ENCODE data around the gene KIF3B. TPM values are rescaled to one million over a fixed set of nuclear protein-coding genes. Genes with fewer than 3 reads are reported as not detected.
"Not testable (repeated sequence)": the region's sequence is repeated elsewhere in the genome, so short reads cannot be mapped to it uniquely, and the experiment has no call there.

KIF3B gene
- total and polyA plus RNA-seq, 10 of the 15 experiments (the other 5 are each of a cell fraction or from before 2014, with no cell fraction given), result 7.4 to 37.3 (median 25.9) TPM

DNA sequence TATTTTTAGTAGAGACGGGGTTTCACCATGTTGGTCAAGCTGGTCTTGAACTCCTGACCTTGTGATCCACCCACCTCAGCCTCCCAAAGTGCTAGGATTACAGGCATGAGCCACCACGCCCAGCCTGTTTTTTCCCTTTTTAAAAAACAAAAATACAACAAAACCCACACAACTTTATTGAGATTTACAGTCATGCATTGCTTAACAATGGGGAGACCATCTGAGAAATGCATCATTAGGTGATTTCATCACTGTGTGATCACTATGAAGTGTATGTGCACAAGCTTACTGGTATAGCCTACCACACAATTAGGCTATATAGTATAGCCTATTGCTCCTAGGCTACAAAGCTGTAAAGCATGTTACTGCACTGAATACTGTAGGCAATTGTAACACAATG lies 63.6 kb downstream of the KIF3B start:
- CTCF ChIA-PET, result interaction anchor here (0.9 kb wide), 1 partner anchor 124 kb away, joined by 4 read pairs; no protein-coding TSS in a partner anchor
- H2AFZ ChIP-seq (ENCODE audit: control insufficient read depth, low read depth, low read length); H3K27me3 ChIP-seq (replicated peaks in 1 of 2; ENCODE audit: control insufficient read depth in 2 of 2, insufficient read depth in 2 of 2, low read length in 1 of 2); H3K4me3 ChIP-seq; H3K27ac ChIP-seq (ENCODE audit: control insufficient read depth, insufficient read depth); FAIRE-seq; H3K4me2 ChIP-seq (ENCODE audit: control insufficient read depth, insufficient read depth); ATAC-seq; H3K9ac ChIP-seq (ENCODE audit: control insufficient read depth, insufficient read depth, low read length); H3K79me2 ChIP-seq (ENCODE audit: control insufficient read depth, insufficient read depth, low read length); POLR2A ChIA-PET; H3K36me3 ChIP-seq (ENCODE audit: control insufficient read depth in 2 of 2, insufficient read depth in 2 of 2, low read length in 1 of 2); SMC1A ChIA-PET (ENCODE audit: uncharacterized antibody, unreplicated experiment); H4K20me1 ChIP-seq (ENCODE audit: control insufficient read depth, insufficient read depth); BruUV-seq (replicated peaks); in situ Hi-C loops (cut with MboI); H3K9me3 ChIP-seq (replicated peaks; ENCODE audit: control insufficient read depth, insufficient read depth, low read length); DNase-seq (ENCODE audit: low read depth, low spot score); intact Hi-C loops (cut with micrococcal nuclease; ENCODE audit: unreplicated experiment); RAD21 ChIA-PET (ENCODE audit: unreplicated experiment); H3K4me1 ChIP-seq (ENCODE audit: control insufficient read depth, insufficient read depth, low read length): not testable (repeated sequence)
- 33% methylated on average over 2 of the region's 2 CpGs for WGBS (ENCODE audit: insufficient coverage, insufficient replicate concordance, low lambda C conversion rate, missing lambda C conversion rate)
- 0 out of 2 replicates have a peak, but pooled peaks have one; percentile 30 for TF ChIP-seq NR2F1 (conservative IDR thresholded peaks at IDR 0.05)
- TF ChIP-seq, protein P1, sequence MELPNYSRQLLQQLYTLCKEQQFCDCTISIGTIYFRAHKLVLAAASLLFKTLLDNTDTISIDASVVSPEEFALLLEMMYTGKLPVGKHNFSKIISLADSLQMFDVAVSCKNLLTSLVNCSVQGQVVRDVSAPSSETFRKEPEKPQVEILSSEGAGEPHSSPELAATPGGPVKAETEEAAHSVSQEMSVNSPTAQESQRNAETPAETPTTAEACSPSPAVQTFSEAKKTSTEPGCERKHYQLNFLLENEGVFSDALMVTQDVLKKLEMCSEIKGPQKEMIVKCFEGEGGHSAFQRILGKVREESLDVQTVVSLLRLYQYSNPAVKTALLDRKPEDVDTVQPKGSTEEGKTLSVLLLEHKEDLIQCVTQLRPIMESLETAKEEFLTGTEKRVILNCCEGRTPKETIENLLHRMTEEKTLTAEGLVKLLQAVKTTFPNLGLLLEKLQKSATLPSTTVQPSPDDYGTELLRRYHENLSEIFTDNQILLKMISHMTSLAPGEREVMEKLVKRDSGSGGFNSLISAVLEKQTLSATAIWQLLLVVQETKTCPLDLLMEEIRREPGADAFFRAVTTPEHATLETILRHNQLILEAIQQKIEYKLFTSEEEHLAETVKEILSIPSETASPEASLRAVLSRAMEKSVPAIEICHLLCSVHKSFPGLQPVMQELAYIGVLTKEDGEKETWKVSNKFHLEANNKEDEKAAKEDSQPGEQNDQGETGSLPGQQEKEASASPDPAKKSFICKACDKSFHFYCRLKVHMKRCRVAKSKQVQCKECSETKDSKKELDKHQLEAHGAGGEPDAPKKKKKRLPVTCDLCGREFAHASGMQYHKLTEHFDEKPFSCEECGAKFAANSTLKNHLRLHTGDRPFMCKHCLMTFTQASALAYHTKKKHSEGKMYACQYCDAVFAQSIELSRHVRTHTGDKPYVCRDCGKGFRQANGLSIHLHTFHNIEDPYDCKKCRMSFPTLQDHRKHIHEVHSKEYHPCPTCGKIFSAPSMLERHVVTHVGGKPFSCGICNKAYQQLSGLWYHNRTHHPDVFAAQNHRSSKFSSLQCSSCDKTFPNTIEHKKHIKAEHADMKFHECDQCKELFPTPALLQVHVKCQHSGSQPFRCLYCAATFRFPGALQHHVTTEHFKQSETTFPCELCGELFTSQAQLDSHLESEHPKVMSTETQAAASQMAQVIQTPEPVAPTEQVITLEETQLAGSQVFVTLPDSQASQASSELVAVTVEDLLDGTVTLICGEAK (IDR thresholded peaks at IDR 0.05; ENCODE audit: borderline replicate concordance), result peak; percentile 71

DNA sequence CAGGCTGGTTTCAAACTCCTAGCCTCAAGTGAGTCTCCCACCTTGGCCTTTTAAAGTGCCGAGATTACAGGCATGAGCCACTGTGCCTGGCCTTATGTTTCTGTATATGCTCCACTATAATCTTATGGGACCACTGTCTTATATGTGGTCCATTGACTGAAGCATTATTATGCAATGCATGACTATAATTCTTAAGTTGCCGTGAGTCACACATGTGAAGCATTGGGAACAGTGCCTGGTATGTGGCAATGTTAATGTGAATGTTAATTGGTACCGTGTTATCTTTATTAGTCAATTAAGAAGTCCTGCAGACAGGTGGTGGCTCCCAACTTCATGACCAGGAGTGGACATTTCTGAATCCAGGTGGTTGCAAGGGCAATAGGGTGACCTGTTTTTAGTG lies 66.0 kb downstream of the KIF3B start:
- WGBS (ENCODE audit: insufficient coverage, insufficient replicate concordance, low lambda C conversion rate, missing lambda C conversion rate), result 98% methylated on average over 3 of the region's 3 CpGs
- Histone ChIP-seq H3K36me3 (ENCODE audit: control insufficient read depth in 2 of 2, insufficient read depth in 2 of 2, low read length in 1 of 2) (no peaks in the 10 kb centered on the region), H3K79me2 (ENCODE audit: control insufficient read depth, insufficient read depth, low read length) (no peaks in the 10 kb centered on the region), H3K27ac (ENCODE audit: control insufficient read depth, insufficient read depth) (no peak overlapping the region), H3K4me1 (ENCODE audit: control insufficient read depth, insufficient read depth, low read length) (no peaks in the 10 kb centered on the region), H3K9me3 (replicated peaks; ENCODE audit: control insufficient read depth, insufficient read depth, low read length) (no peaks in the 10 kb centered on the region), H3K4me2 (ENCODE audit: control insufficient read depth, insufficient read depth) (no peak overlapping the region), H2AFZ (ENCODE audit: control insufficient read depth, low read depth, low read length) (no peak overlapping the region), H4K20me1 (ENCODE audit: control insufficient read depth, insufficient read depth) (no peaks in the 10 kb centered on the region), H3K4me3 (no peak overlapping the region), H3K9ac (ENCODE audit: control insufficient read depth, insufficient read depth, low read length) (no peak overlapping the region), H3K27me3 (replicated peaks in 1 of 2; ENCODE audit: control insufficient read depth in 2 of 2, insufficient read depth in 2 of 2, low read length in 1 of 2) (no peaks in the 10 kb centered on the region)
- RAD21 ChIA-PET (ENCODE audit: unreplicated experiment), result no interaction called here
- CTCF ChIA-PET, result interaction anchor here (2.1 kb wide), 1 partner anchor 7 kb away, joined by 5 read pairs; no protein-coding TSS in a partner anchor
- POLR2A ChIA-PET, result interaction anchor here (0.6 kb wide), 1 partner anchor 65 kb away, joined by 5 read pairs; no protein-coding TSS in a partner anchor
- DNase-seq (ENCODE audit: low read depth, low spot score) (no peak), ATAC-seq (no peak), FAIRE-seq (no peak)
- BruUV-seq (replicated peaks), result no TSS peak
- SMC1A ChIA-PET (ENCODE audit: uncharacterized antibody, unreplicated experiment), result interaction anchor here (0.7 to 1.7 kb wide), 4 partner anchors 9 to 58 kb away, joined by 3 to 6 read pairs (median 3); no protein-coding TSS in a partner anchor
- intact Hi-C loops (cut with micrococcal nuclease; ENCODE audit: unreplicated experiment), result no loop called here
- in situ Hi-C loops (cut with MboI), result no loop called here
- TF ChIP-seq, protein P2, sequence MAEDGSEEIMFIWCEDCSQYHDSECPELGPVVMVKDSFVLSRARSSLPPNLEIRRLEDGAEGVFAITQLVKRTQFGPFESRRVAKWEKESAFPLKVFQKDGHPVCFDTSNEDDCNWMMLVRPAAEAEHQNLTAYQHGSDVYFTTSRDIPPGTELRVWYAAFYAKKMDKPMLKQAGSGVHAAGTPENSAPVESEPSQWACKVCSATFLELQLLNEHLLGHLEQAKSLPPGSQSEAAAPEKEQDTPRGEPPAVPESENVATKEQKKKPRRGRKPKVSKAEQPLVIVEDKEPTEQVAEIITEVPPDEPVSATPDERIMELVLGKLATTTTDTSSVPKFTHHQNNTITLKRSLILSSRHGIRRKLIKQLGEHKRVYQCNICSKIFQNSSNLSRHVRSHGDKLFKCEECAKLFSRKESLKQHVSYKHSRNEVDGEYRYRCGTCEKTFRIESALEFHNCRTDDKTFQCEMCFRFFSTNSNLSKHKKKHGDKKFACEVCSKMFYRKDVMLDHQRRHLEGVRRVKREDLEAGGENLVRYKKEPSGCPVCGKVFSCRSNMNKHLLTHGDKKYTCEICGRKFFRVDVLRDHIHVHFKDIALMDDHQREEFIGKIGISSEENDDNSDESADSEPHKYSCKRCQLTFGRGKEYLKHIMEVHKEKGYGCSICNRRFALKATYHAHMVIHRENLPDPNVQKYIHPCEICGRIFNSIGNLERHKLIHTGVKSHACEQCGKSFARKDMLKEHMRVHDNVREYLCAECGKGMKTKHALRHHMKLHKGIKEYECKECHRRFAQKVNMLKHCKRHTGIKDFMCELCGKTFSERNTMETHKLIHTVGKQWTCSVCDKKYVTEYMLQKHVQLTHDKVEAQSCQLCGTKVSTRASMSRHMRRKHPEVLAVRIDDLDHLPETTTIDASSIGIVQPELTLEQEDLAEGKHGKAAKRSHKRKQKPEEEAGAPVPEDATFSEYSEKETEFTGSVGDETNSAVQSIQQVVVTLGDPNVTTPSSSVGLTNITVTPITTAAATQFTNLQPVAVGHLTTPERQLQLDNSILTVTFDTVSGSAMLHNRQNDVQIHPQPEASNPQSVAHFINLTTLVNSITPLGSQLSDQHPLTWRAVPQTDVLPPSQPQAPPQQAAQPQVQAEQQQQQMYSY (CRISPR knock-in tag; IDR thresholded peaks at IDR 0.05), result no peak
- TF ChIP-seq IRF4 (IDR thresholded peaks at IDR 0.05; ENCODE audit: low read depth, low read length) (no peak), NFXL1 (IDR thresholded peaks at IDR 0.05; ENCODE audit: borderline replicate concordance) (no peak)
- TF ChIP-seq, protein P3, sequence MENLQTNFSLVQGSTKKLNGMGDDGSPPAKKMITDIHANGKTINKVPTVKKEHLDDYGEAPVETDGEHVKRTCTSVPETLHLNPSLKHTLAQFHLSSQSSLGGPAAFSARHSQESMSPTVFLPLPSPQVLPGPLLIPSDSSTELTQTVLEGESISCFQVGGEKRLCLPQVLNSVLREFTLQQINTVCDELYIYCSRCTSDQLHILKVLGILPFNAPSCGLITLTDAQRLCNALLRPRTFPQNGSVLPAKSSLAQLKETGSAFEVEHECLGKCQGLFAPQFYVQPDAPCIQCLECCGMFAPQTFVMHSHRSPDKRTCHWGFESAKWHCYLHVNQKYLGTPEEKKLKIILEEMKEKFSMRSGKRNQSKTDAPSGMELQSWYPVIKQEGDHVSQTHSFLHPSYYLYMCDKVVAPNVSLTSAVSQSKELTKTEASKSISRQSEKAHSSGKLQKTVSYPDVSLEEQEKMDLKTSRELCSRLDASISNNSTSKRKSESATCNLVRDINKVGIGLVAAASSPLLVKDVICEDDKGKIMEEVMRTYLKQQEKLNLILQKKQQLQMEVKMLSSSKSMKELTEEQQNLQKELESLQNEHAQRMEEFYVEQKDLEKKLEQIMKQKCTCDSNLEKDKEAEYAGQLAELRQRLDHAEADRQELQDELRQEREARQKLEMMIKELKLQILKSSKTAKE (IDR thresholded peaks at IDR 0.05; ENCODE audit: low read depth, poor library complexity, severe bottlenecking), result no peak
